ENCODE results near the gene ZNF425. TPM values are rescaled to one million over a fixed set of nuclear protein-coding genes. Genes with fewer than 3 reads are reported as not detected.

ZNF425 gene

GRCh38 chr7:149053384-149053783, 72.7 kb downstream of the ZNF425 start:
- Histone ChIP-seq H2BK120ac (ENCODE audit: low read depth, low read length) (no peak overlapping the region), H3K4me1 (ENCODE audit: control insufficient read depth, insufficient read depth, low read depth, low read length) (no peaks in the 10 kb centered on the region), H2BK5ac (ENCODE audit: low read depth, low read length, poor library complexity, severe bottlenecking) (no peak overlapping the region), H3K23ac (ENCODE audit: low read length in 2 of 2) (no peak overlapping the region), H2AFZ (ENCODE audit: low read depth, low read length) (no peak overlapping the region), H3K4ac (ENCODE audit: low read depth in 1 of 2, low read length in 2 of 2) (no peak overlapping the region), H3K9me3 (ENCODE audit: control insufficient read depth, low read length) (no peaks in the 10 kb centered on the region), H4K8ac (ENCODE audit: low read length) (no peak overlapping the region), H3K4me2 (ENCODE audit: low read length, poor library complexity, severe bottlenecking) (no peak overlapping the region), H2BK15ac (ENCODE audit: low read depth, poor library complexity, severe bottlenecking) (no peak overlapping the region), H2AK5ac (ENCODE audit: low read length, severe bottlenecking) (no peak overlapping the region), H3K14ac (ENCODE audit: low read length in 2 of 2) (no peak overlapping the region), H3K9ac (ENCODE audit: low read length) (no peak overlapping the region), H2BK12ac (ENCODE audit: low read length in 2 of 2) (no peak overlapping the region), H3K79me1 (replicated peaks; ENCODE audit: low read length, poor library complexity, severe bottlenecking) (no peaks in the 10 kb centered on the region), H3K27ac (ENCODE audit: low read length, poor library complexity, severe bottlenecking) (no peak overlapping the region), H3K27me3 (ENCODE audit: control insufficient read depth in 1 of 2, insufficient read depth in 1 of 2, low read length in 2 of 2) (no peaks in the 10 kb centered on the region), H4K91ac (ENCODE audit: low read length) (no peak overlapping the region), H3K36me3 (ENCODE audit: control insufficient read depth in 1 of 2, insufficient read depth in 2 of 2, low read depth in 1 of 2, low read length in 2 of 2) (no peaks in the 10 kb centered on the region), H3K18ac (ENCODE audit: low read depth in 1 of 2, low read length in 2 of 2) (no peak overlapping the region), H3K4me3 (ENCODE audit: insufficient read depth in 1 of 2, low read depth in 1 of 2, low read length in 2 of 2) (no peak overlapping the region)
- WGBS, result 75% methylated on average over 1 of the region's 1 CpG
- DNase-seq, result no peak

Small RNAs within 50 kb of the gene (small RNA-seq; reads per million reads assigned to genes)
- gene COX6B1P1 (ENCODE audit: low read depth) (not detected), gene RN7SL521P (ENCODE audit: low read depth) (1.7 reads per million)

All from mesenchymal stem cell (in vitro differentiated cells and primary cell).